T-helper 1 cell treated with Interleukin-12 subunit alpha and Interleukin-12 subunit beta and Interleukin-4 antibody, amounts not matched to agents 30 ng/mL and 1 ng/mL, for 36 hours (primary cell): Measurements from ENCODE around the gene RINT1. TPM values are rescaled to one million over a fixed set of nuclear protein-coding genes. Genes with fewer than 3 reads are reported as not detected.

Experiments
- intact Hi-C: fragments of 100-400 bp; cut with micrococcal nuclease; formaldehyde crosslinking; loops from one replicate; pipeline ENCODE4 v1.15.1; 2024
- total RNA-seq: library from RNA; stranded (reverse); gene quantifications from 2 replicates; pipeline ENCODE4 v1.2.3, GENCODE V29; 2022

The RINT1 gene
- total RNA-seq, 1 donor from 2014 or later: 24.0 TPM

- intact Hi-C loops: loop anchor here (2.0 to 5.0 kb wide), 6 partner anchors 162 to 817 kb away; no protein-coding TSS in a partner anchor
These were observed 1.5 kb upstream of the RINT1 start for GRCh38 chr7:105530546-105530945.

GRCh38 chr7:105532709-105533460 is 884 bp downstream of the RINT1 start:
- intact Hi-C loops: loop anchor here (1.0 to 5.0 kb wide), 18 partner anchors 11 to 1325 kb away; partner anchors contain the start of genes ATXN7L1, KMT2E, NAMPT and ORC5

- intact Hi-C loops: no loop called here
These were observed 6.3 kb downstream of the RINT1 start for GRCh38 chr7:105538339-105538738.

- intact Hi-C loops: no loop called here
These were observed 27.9 kb downstream of the RINT1 start for GRCh38 chr7:105559926-105560325.

GRCh38 chr7:105565190-105565589 is 33.2 kb downstream of the RINT1 start:
- intact Hi-C loops: no loop called here

GRCh38 chr7:105567024-105567423 is 35.0 kb downstream of the RINT1 start:
- intact Hi-C loops: no loop called here

- intact Hi-C loops: no loop called here
These were observed 35.8 kb downstream of the RINT1 start for GRCh38 chr7:105567821-105568220.

- intact Hi-C loops: no loop called here
These were observed 39.9 kb downstream of the RINT1 start for GRCh38 chr7:105571891-105572290.

- intact Hi-C loops: no loop called here
These were observed 45.2 kb downstream of the RINT1 start for GRCh38 chr7:105577251-105577650.

- intact Hi-C loops: no loop called here
These were observed 46.5 kb downstream of the RINT1 start for GRCh38 chr7:105578496-105578895.

- intact Hi-C loops: loop anchor here (10.0 kb wide), 1 partner anchor 425 kb away; no protein-coding TSS in a partner anchor
These were observed 48.2 kb downstream of the RINT1 start for GRCh38 chr7:105580022-105580740.

- intact Hi-C loops: loop anchor here (10.0 kb wide), 1 partner anchor 426 kb away; no protein-coding TSS in a partner anchor
These were observed 49.2 kb downstream of the RINT1 start, which contains the start of gene EFCAB10 for GRCh38 chr7:105581066-105581811. Gene EFCAB10, minus strand, starts transcription at chr7:105581493. Its CDS starts 30 bp downstream, at chr7:105581463.

- intact Hi-C loops: loop anchor here (10.0 kb wide), 1 partner anchor 428 kb away; no protein-coding TSS in a partner anchor
These were observed 51.1 kb downstream of the RINT1 start for GRCh38 chr7:105583061-105583460.

- intact Hi-C loops: loop anchor here (10.0 kb wide), 1 partner anchor 429 kb away; no protein-coding TSS in a partner anchor
These were observed 52.2 kb downstream of the RINT1 start for GRCh38 chr7:105584165-105584564.

- intact Hi-C loops: loop anchor here (5.0 to 10.0 kb wide), 2 partner anchors 431 to 484 kb away; no protein-coding TSS in a partner anchor
These were observed 54.0 kb downstream of the RINT1 start for GRCh38 chr7:105585850-105586500.

- intact Hi-C loops: loop anchor here (2.0 to 10.0 kb wide), 4 partner anchors 55 to 705 kb away; partner anchors contain the start of gene RINT1
These were observed 56.1 kb downstream of the RINT1 start for GRCh38 chr7:105587909-105588635.

- intact Hi-C loops: loop anchor here (1.0 to 10.0 kb wide), 8 partner anchors 57 to 707 kb away; partner anchors contain the start of gene RINT1
These were observed 57.5 kb downstream of the RINT1 start for GRCh38 chr7:105589356-105590077.

- intact Hi-C loops: no loop called here
These were observed 58.8 kb downstream of the RINT1 start for GRCh38 chr7:105590793-105591192.

GRCh38 chr7:105591522-105591921 is 59.5 kb downstream of the RINT1 start:
- intact Hi-C loops: no loop called here
